ENCODE results near the gene GRK4.

Gene GRK4

DNA sequence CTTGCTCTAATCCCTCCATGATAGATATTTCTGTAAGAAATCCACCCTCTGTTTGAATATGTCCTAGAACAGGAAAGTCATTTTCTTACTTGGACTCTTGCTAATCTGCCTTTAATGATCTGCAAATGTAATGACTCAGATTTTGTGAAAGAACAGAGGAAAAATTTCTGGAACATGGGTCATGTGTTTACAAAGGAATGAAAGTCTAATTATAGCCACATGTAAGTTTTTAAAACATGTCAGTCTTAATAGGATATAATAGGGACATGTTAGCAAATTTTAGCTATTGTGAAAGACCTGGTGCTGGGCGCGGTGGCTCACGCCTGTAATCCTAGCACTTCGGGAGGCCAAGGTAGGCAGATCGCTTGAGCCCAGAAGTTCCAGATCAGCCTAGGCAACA is 47.6 kb downstream of the GRK4 start:
- Histone ChIP-seq H3K4me3 (ENCODE audit: low read depth in 1 of 2, low read length in 2 of 2) (no peak overlapping the region), H3K36me3 (ENCODE audit: control insufficient read depth in 1 of 2, insufficient read depth in 2 of 2, low read length in 2 of 2) (no peaks in the 10 kb centered on the region), H3K9me3 (ENCODE audit: control insufficient read depth in 1 of 2, low read length in 2 of 2) (no peaks in the 10 kb centered on the region), H3K4me1 (ENCODE audit: control insufficient read depth in 1 of 2, insufficient read depth in 2 of 2, low read length in 2 of 2) (no peaks in the 10 kb centered on the region), H3K27ac (ENCODE audit: low read length) (no peak overlapping the region), H3K27me3 (ENCODE audit: low read depth, low read length) (no peaks in the 10 kb centered on the region)

DNA sequence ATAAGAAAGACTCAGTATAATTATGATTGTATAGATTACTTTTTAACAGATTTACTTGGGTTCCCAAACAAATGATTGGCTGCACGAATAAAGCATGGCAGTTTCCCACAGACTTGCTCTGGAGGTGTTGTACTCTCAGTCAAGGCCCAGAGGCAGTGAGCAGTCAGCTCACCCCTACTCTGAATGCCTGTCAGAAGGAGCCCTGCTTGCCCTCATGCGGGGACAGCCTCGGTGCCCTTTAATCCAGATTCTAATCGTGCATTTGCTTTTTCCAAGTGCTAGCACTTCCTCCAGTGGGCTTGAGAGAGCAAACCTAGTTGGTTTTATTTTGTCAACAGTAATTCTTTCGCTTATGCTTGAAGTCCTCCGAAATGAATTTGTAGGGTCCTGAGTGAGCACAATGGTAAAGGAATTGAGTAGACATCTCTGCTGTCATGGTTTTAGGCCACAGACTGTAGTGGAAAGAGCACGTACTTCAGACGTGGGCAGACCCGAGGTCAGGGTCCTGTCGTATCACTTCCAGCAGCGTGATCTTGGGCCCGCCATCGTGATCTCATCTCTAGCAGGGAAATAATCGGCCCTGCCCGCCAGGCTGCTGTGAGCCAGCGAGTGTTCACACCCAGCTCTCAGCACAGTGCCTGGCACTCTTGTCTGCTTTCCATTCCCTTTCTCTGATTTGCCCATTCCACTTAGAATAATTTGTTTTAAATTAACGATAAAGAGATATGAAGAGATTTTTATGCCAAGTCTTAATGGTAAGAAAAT is 48.3 kb downstream of the GRK4 start:
- no peaks in the 10 kb centered on the region for H3K27me3 ChIP-seq (ENCODE audit: low read depth, low read length)
- no peak overlapping the region for H3K27ac ChIP-seq (ENCODE audit: low read length)
- no peaks in the 10 kb centered on the region for H3K9me3 ChIP-seq (ENCODE audit: control insufficient read depth in 1 of 2, low read length in 2 of 2)
- no peaks in the 10 kb centered on the region for H3K36me3 ChIP-seq (ENCODE audit: control insufficient read depth in 1 of 2, insufficient read depth in 2 of 2, low read length in 2 of 2)
- no peak overlapping the region for H3K4me3 ChIP-seq (ENCODE audit: low read depth in 1 of 2, low read length in 2 of 2)
- no peaks in the 10 kb centered on the region for H3K4me1 ChIP-seq (ENCODE audit: control insufficient read depth in 1 of 2, insufficient read depth in 2 of 2, low read length in 2 of 2)

DNA sequence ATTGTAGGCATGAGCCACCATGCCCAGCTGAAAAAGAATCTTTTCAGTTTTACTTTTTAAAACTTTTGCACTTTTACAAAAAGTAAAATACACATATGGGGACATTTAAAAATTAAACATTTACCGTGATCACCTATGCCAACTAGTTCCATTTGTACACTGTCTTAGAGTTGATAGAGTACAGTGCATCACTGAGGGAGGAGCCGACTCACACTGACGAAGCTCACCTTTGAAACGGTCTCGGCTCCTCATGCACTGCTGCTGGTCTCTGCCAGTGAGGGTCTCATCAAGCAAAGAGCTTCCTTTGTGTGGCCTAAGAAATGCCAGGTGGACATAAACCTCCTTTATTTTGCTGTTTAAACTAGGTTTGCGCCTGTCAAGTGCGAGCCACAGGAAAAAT is 50.0 kb downstream of the GRK4 start:
- H3K27ac ChIP-seq (ENCODE audit: low read length): no peak overlapping the region
- H3K9me3 ChIP-seq (ENCODE audit: control insufficient read depth in 1 of 2, low read length in 2 of 2): no peaks in the 10 kb centered on the region
- no peak overlapping the region for H3K4me3 ChIP-seq (ENCODE audit: low read depth in 1 of 2, low read length in 2 of 2)
- H3K4me1 ChIP-seq (ENCODE audit: control insufficient read depth in 1 of 2, insufficient read depth in 2 of 2, low read length in 2 of 2): no peaks in the 10 kb centered on the region
- H3K36me3 ChIP-seq (ENCODE audit: control insufficient read depth in 1 of 2, insufficient read depth in 2 of 2, low read length in 2 of 2): no peaks in the 10 kb centered on the region
- no peaks in the 10 kb centered on the region for H3K27me3 ChIP-seq (ENCODE audit: low read depth, low read length)

DNA sequence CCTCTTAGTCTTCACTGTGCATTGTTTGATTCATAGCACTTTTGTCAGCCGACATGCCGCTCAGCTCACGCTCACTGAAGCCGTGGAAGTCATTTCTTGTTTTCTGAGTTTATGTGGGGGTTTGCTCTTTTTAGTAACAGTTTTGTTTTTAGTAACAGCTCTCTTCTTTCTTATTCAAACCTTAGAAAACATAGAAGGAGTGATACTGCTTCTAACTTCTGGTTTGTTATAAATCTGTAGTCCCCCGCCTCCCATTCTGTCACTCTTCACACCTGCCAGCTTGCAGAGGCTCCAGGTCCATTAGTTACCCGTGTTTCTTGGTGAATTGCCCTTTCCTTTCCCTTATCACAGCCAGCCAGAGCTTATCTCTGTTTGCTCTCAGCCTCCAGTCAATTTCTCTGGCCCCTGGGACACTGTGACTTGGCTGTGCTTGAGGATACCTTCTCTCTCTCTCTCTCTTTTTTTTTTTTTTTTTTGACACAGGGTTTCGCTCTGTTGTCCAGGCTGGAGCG is 50.5 kb downstream of the GRK4 start:
- Histone ChIP-seq H3K9me3 (ENCODE audit: control insufficient read depth in 1 of 2, low read length in 2 of 2) (no peaks in the 10 kb centered on the region), H3K4me3 (ENCODE audit: low read depth in 1 of 2, low read length in 2 of 2) (no peak overlapping the region), H3K4me1 (ENCODE audit: control insufficient read depth in 1 of 2, insufficient read depth in 2 of 2, low read length in 2 of 2) (no peaks in the 10 kb centered on the region), H3K27ac (ENCODE audit: low read length) (no peak overlapping the region), H3K27me3 (ENCODE audit: low read depth, low read length) (no peaks in the 10 kb centered on the region), H3K36me3 (ENCODE audit: control insufficient read depth in 1 of 2, insufficient read depth in 2 of 2, low read length in 2 of 2) (no peaks in the 10 kb centered on the region)

DNA sequence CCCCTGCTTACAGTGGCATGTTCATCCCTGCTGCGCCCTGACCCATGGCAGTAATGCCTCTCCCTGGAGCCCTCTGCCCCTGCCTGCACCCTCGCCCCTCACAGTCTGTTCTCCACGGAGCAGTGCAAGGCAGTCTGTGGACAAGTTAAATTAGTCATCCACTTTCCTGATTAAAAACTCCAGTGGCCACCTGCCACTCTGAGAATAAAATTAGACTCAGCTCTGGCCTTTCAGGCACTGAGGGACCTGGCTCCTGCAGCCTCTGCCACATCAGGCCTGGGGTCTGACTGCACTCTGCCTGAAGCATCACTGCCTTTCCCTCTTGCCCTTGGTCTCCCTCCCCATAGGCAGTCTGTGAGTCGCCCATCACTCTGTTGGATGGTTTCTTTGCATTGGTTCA is 53.6 kb downstream of the GRK4 start:
- H3K4me1 ChIP-seq (ENCODE audit: control insufficient read depth in 1 of 2, insufficient read depth in 2 of 2, low read length in 2 of 2): no peaks in the 10 kb centered on the region
- H3K36me3 ChIP-seq (ENCODE audit: control insufficient read depth in 1 of 2, insufficient read depth in 2 of 2, low read length in 2 of 2): no peaks in the 10 kb centered on the region
- H3K27ac ChIP-seq (ENCODE audit: low read length): no peak overlapping the region
- no peaks in the 10 kb centered on the region for H3K9me3 ChIP-seq (ENCODE audit: control insufficient read depth in 1 of 2, low read length in 2 of 2)
- no peaks in the 10 kb centered on the region for H3K27me3 ChIP-seq (ENCODE audit: low read depth, low read length)
- H3K4me3 ChIP-seq (ENCODE audit: low read depth in 1 of 2, low read length in 2 of 2): no peak overlapping the region

DNA sequence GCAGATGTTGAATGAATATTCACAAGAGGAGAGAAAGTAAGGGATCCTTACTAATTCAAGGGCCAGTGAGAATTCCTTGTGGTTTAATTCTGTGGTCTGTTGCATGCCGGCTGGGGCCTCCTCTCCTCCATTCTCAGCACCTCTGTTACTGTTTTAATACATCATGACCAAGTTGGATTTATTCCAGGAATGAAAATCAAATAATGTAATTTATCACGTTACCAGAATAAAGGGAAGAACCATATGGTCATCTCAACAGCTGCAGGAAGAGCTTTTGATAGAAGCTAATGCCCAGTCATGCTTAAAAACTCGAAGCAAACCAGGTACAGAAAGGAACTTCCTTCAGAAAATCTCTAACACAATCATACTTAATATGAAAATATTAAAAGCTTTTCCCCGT is 54.1 kb downstream of the GRK4 start:
- no peaks in the 10 kb centered on the region for H3K27me3 ChIP-seq (ENCODE audit: low read depth, low read length)
- no peaks in the 10 kb centered on the region for H3K9me3 ChIP-seq (ENCODE audit: control insufficient read depth in 1 of 2, low read length in 2 of 2)
- H3K27ac ChIP-seq (ENCODE audit: low read length): no peak overlapping the region
- no peaks in the 10 kb centered on the region for H3K36me3 ChIP-seq (ENCODE audit: control insufficient read depth in 1 of 2, insufficient read depth in 2 of 2, low read length in 2 of 2)
- no peak overlapping the region for H3K4me3 ChIP-seq (ENCODE audit: low read depth in 1 of 2, low read length in 2 of 2)
- no peaks in the 10 kb centered on the region for H3K4me1 ChIP-seq (ENCODE audit: control insufficient read depth in 1 of 2, insufficient read depth in 2 of 2, low read length in 2 of 2)

DNA sequence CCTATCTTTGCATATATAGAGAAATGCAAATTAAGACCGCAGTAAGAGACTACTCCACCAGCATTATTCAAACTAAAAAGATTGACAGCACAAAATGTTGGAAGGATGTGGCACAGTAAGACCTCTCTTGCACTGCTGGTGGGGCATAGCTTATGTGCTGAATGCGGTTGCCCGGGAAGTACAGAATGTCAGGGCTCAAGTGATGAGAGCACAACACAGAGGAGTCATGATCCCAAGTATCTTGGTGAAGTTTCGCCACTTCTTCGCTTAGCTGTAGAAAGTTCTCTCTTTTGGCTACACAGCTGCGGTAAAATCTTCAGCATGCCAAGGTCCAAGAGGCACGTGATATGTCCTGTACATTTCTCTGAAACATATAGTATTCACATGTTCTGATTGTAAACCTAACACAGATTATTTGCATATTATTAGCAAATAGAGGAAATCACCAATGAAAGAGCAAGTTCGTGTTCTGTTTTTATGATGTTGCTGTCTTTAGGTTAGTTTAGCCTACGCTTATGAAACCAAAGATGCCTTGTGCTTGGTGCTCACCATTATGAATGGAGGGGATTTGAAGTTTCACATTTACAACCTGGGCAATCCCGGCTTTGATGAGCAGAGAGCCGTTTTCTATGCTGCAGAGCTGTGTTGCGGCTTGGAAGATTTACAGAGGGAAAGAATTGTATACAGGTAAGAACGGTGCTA is 55.9 kb downstream of the GRK4 start:
- H3K27me3 ChIP-seq (ENCODE audit: low read depth, low read length): no peaks in the 10 kb centered on the region
- H3K27ac ChIP-seq (ENCODE audit: low read length): no peak overlapping the region
- peaks cover 0 to 3% of the 10 kb centered on the region in 2 donors for H3K9me3 ChIP-seq (ENCODE audit: control insufficient read depth in 1 of 2, low read length in 2 of 2)
- H3K4me3 ChIP-seq (ENCODE audit: low read depth in 1 of 2, low read length in 2 of 2): no peak overlapping the region
- H3K4me1 ChIP-seq (ENCODE audit: control insufficient read depth in 1 of 2, insufficient read depth in 2 of 2, low read length in 2 of 2): no peaks in the 10 kb centered on the region
- H3K36me3 ChIP-seq (ENCODE audit: control insufficient read depth in 1 of 2, insufficient read depth in 2 of 2, low read length in 2 of 2): no peaks in the 10 kb centered on the region

DNA sequence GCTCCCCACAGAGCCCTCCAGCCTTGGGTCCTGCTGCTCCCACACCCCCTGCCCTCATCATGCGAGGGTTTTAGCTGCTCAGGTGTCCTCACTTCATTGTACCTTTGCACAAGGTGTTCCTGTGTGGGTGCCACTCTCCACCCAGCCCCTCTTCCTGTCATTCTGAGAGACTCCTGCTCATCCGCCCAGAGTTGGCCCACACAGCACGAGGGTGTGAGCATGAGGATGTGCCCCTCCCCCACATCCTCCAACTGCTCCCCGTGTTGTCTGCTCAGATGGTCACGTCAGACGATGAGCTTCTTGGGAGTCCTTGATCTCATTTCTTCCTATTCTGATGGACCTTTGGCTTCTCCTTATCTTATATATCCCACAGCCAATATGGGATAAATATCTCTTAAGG is 57.8 kb downstream of the GRK4 start:
- Histone ChIP-seq H3K9me3 (ENCODE audit: control insufficient read depth in 1 of 2, low read length in 2 of 2) (peaks cover 0 to 3% of the 10 kb centered on the region in 2 donors), H3K36me3 (ENCODE audit: control insufficient read depth in 1 of 2, insufficient read depth in 2 of 2, low read length in 2 of 2) (no peaks in the 10 kb centered on the region), H3K27ac (ENCODE audit: low read length) (no peak overlapping the region), H3K4me1 (ENCODE audit: control insufficient read depth in 1 of 2, insufficient read depth in 2 of 2, low read length in 2 of 2) (no peaks in the 10 kb centered on the region), H3K27me3 (ENCODE audit: low read depth, low read length) (no peaks in the 10 kb centered on the region), H3K4me3 (ENCODE audit: low read depth in 1 of 2, low read length in 2 of 2) (no peak overlapping the region)

DNA sequence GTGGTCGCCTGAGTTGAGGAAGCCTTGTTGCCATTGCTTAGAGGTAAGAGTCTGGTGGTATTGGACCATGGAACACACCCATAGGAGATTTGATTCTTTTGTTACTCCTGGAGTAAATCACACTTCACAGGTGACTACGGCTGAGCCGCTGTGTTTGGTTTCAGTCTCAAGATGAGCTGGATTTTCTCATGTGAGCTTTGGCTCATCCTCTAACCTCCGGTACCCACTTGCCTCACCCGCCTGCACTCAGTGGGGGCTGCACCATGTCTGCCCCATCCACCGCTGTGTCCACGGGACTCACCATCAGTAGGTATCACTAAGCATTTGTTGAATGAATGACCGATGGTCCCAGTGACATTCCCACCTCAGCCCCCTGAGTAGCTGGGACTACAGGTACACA is 58.3 kb downstream of the GRK4 start:
- Histone ChIP-seq H3K27ac (ENCODE audit: low read length) (no peak overlapping the region), H3K27me3 (ENCODE audit: low read depth, low read length) (no peaks in the 10 kb centered on the region), H3K4me1 (ENCODE audit: control insufficient read depth in 1 of 2, insufficient read depth in 2 of 2, low read length in 2 of 2) (no peaks in the 10 kb centered on the region), H3K9me3 (ENCODE audit: control insufficient read depth in 1 of 2, low read length in 2 of 2) (peaks cover 0 to 3% of the 10 kb centered on the region in 2 donors), H3K4me3 (ENCODE audit: low read depth in 1 of 2, low read length in 2 of 2) (no peak overlapping the region), H3K36me3 (ENCODE audit: control insufficient read depth in 1 of 2, insufficient read depth in 2 of 2, low read length in 2 of 2) (no peaks in the 10 kb centered on the region)

DNA sequence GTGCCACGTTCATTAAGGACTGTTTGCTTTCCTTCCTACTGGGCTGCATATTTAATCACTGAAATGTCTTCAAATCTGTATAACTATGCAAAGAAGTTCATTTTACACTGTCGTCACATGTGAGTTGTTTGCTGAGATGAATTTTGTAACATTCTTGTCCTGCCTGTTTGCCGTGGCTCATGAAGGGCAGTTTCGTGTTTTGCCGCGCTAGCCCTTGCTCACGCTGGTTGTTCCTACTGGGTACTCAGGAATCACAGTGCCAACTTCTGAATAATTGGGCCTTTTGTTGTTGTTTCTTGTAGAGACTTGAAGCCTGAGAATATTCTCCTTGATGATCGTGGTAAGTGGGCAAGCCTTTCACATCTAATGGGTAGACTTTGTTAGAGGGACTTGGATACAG is 58.7 kb downstream of the GRK4 start:
- Histone ChIP-seq H3K4me1 (ENCODE audit: control insufficient read depth in 1 of 2, insufficient read depth in 2 of 2, low read length in 2 of 2) (no peaks in the 10 kb centered on the region), H3K4me3 (ENCODE audit: low read depth in 1 of 2, low read length in 2 of 2) (no peak overlapping the region), H3K27ac (ENCODE audit: low read length) (no peak overlapping the region), H3K9me3 (ENCODE audit: control insufficient read depth in 1 of 2, low read length in 2 of 2) (peaks cover 0 to 3% of the 10 kb centered on the region in 2 donors), H3K27me3 (ENCODE audit: low read depth, low read length) (no peaks in the 10 kb centered on the region), H3K36me3 (ENCODE audit: control insufficient read depth in 1 of 2, insufficient read depth in 2 of 2, low read length in 2 of 2) (no peaks in the 10 kb centered on the region)

DNA sequence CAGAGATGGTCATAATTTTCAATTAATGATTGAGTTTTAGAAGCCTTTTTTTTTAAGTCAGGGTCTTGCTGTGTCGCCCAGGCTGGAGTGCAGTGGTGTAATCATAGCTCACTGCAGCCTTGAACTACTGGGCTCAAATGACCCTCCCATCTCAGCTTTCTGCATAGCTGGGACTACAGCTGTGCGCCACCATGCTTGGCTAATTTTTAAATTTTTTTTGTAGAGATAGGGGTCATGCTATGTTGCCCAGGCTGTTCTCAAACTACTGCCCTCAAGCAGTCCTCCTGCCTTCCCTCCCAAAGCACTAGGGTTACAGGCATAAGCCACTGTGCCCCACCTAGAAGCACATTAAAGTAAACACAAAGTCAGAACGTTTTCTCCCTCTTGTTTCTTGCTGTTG is 59.3 kb downstream of the GRK4 start:
- no peaks in the 10 kb centered on the region for H3K4me1 ChIP-seq (ENCODE audit: control insufficient read depth in 1 of 2, insufficient read depth in 2 of 2, low read length in 2 of 2)
- peaks cover 0 to 3% of the 10 kb centered on the region in 2 donors for H3K9me3 ChIP-seq (ENCODE audit: control insufficient read depth in 1 of 2, low read length in 2 of 2)
- no peaks in the 10 kb centered on the region for H3K27me3 ChIP-seq (ENCODE audit: low read depth, low read length)
- H3K27ac ChIP-seq (ENCODE audit: low read length): no peak overlapping the region
- no peaks in the 10 kb centered on the region for H3K36me3 ChIP-seq (ENCODE audit: control insufficient read depth in 1 of 2, insufficient read depth in 2 of 2, low read length in 2 of 2)
- H3K4me3 ChIP-seq (ENCODE audit: low read depth in 1 of 2, low read length in 2 of 2): no peak overlapping the region

Measured in muscle layer of duodenum (tissue), 2 donors.